Sigmoid colon (tissue), 3 donors: Measurements from ENCODE around the gene PTPN14.

ENCODE experiments used
- POLR2A ChIP-seq, 2 donors: fragments of 450-650 bp; IDR thresholded peaks; one replicate each; pipeline ENCODE4 v1.6.1; 2016; ENCODE audit warnings: antibody characterized with exemption in 2 of 2, mild to moderate bottlenecking in 2 of 2, moderate library complexity in 2 of 2
- TF ChIP-seq, protein P1 (sequence below), 4 experiments: fragments of 450-650 bp in 3 of 4; fragments of 200-600 bp in 1 of 4; IDR thresholded peaks; one replicate each; pipeline ENCODE4 v1.5.1; 2016 to 2019; ENCODE audit warnings: antibody characterized with exemption in 4 of 4, mild to moderate bottlenecking in 3 of 4, moderate library complexity in 2 of 4

DNA sequence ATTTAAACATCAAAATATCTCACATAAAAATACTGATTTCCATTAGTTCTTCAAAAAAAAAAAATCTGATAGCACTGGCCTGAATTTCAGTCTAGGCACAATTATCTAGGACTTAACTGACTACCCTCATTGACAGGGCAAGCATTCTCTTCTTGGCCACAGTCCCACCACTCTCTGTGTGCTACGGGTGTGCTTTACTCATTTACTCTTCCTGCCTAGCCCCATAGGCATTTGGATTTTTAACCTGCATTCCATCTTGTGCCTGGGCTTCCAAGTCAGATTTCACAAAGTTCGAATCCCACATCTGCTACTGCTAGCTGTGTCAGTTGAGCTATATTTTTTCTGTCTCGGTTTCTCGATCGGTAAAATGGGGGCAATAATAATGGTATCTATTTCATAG lies 38.0 kb downstream of the PTPN14 start:
- TF ChIP-seq, protein P1, sequence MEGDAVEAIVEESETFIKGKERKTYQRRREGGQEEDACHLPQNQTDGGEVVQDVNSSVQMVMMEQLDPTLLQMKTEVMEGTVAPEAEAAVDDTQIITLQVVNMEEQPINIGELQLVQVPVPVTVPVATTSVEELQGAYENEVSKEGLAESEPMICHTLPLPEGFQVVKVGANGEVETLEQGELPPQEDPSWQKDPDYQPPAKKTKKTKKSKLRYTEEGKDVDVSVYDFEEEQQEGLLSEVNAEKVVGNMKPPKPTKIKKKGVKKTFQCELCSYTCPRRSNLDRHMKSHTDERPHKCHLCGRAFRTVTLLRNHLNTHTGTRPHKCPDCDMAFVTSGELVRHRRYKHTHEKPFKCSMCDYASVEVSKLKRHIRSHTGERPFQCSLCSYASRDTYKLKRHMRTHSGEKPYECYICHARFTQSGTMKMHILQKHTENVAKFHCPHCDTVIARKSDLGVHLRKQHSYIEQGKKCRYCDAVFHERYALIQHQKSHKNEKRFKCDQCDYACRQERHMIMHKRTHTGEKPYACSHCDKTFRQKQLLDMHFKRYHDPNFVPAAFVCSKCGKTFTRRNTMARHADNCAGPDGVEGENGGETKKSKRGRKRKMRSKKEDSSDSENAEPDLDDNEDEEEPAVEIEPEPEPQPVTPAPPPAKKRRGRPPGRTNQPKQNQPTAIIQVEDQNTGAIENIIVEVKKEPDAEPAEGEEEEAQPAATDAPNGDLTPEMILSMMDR (IDR thresholded peaks at IDR 0.05) = no peak
- no peak for TF ChIP-seq POLR2A (IDR thresholded peaks at IDR 0.05)
